Brain microvascular endothelial cell (primary cell): Measurements from ENCODE around the gene GRIK4.

Experiments
- DNase-seq: peaks from one replicate; pipeline ENCODE4 v3.0.0-alpha.2; 2020
- H3K27ac ChIP-seq: fragments of 250-450 bp; sonication (Bioruptor Pico); 2 replicates; pipeline ENCODE4 v1.5.1; 2020; ENCODE audit warnings: mild to moderate bottlenecking, moderate library complexity
- H3K27me3 ChIP-seq: fragments of 250-450 bp; sonication (Bioruptor Pico); replicated peaks from 2 replicates; pipeline ENCODE4 v1.5.1; 2020; ENCODE audit warnings: mild to moderate bottlenecking
- H3K36me3 ChIP-seq: fragments of 250-450 bp; sonication (Bioruptor Pico); replicated peaks from 2 replicates; pipeline ENCODE4 v1.5.1; 2020; ENCODE audit warnings: mild to moderate bottlenecking
- H3K4me3 ChIP-seq: 2 replicates; pipeline ENCODE4 v1.5.1; 2011; ENCODE audit warnings: low read depth, mild to moderate bottlenecking, control low read depth, low read length, moderate library complexity
- CTCF ChIP-seq: IDR thresholded peaks from 2 replicates; pipeline ENCODE4 v1.5.1; 2011; ENCODE audit warnings: low read depth, mild to moderate bottlenecking, moderate library complexity, low read length, control low read depth, inconsistent platforms; ENCODE audit errors: missing control alignments
- in situ Hi-C: cut with HindIII; loops from 2 replicates; pipeline ENCODE4 v1.10.0; 2017; ENCODE audit warnings: low sequenced_read_pairs, low pct_ligation_motif_present

Gene GRIK4

GRCh38 chr11:120853435-120853834, 341.9 kb downstream of the GRIK4 start:
- Histone ChIP-seq H3K27ac (no peak overlapping the region), H3K4me3 (no peak overlapping the region), H3K27me3 (no peaks in the 10 kb centered on the region), H3K36me3 (no peaks in the 10 kb centered on the region)
- DNase-seq, result no peak
- in situ Hi-C loops, result no loop called here
- no peak for TF ChIP-seq CTCF

- no peak for DNase-seq
- no peaks in the 10 kb centered on the region for H3K36me3 ChIP-seq
- H3K27me3 ChIP-seq, result no peaks in the 10 kb centered on the region
- TF ChIP-seq CTCF, result no peak
- H3K27ac ChIP-seq, result no peak overlapping the region
- no peak overlapping the region for H3K4me3 ChIP-seq
- in situ Hi-C loops, result no loop called here
These were observed 343.4 kb downstream of the GRIK4 start for GRCh38 chr11:120854988-120855387.

- H3K4me3 ChIP-seq, result no peak overlapping the region
- no peaks in the 10 kb centered on the region for H3K27me3 ChIP-seq
- no peak for TF ChIP-seq CTCF
- in situ Hi-C loops, result no loop called here
- H3K36me3 ChIP-seq, result no peaks in the 10 kb centered on the region
- no peak for DNase-seq
- H3K27ac ChIP-seq, result no peak overlapping the region
These were observed 346.0 kb downstream of the GRIK4 start for GRCh38 chr11:120857508-120857907.

- no peak for TF ChIP-seq CTCF
- H3K27ac ChIP-seq, result no peak overlapping the region
- in situ Hi-C loops, result no loop called here
- no peaks in the 10 kb centered on the region for H3K27me3 ChIP-seq
- no peaks in the 10 kb centered on the region for H3K36me3 ChIP-seq
- peak; percentile 28 for DNase-seq
- no peak overlapping the region for H3K4me3 ChIP-seq
These were observed 347.2 kb downstream of the GRIK4 start for GRCh38 chr11:120858740-120859139.

- Histone ChIP-seq H3K36me3 (no peaks in the 10 kb centered on the region), H3K4me3 (no peak overlapping the region), H3K27ac (no peak overlapping the region), H3K27me3 (no peaks in the 10 kb centered on the region)
- no peak for DNase-seq
- in situ Hi-C loops, result no loop called here
- TF ChIP-seq CTCF, result no peak
These were observed 348.2 kb downstream of the GRIK4 start for GRCh38 chr11:120859552-120860295.

GRCh38 chr11:120863359-120863758, 351.8 kb downstream of the GRIK4 start:
- in situ Hi-C loops, result no loop called here
- peak; percentile 1 for DNase-seq
- no peak for TF ChIP-seq CTCF

More at GRCh38 chr11:120863359-120863758, 351.8 kb downstream of the GRIK4 start:
- Histone ChIP-seq H3K27ac (no peak overlapping the region), H3K27me3 (no peaks in the 10 kb centered on the region), H3K4me3 (no peak overlapping the region), H3K36me3 (no peaks in the 10 kb centered on the region)
